ENCODE measurements around the gene MCU. TPM values are rescaled to one million over a fixed set of nuclear protein-coding genes. Genes with fewer than 3 reads are reported as not detected.
"Not testable (repeated sequence)": the region's sequence is repeated elsewhere in the genome, so short reads cannot be mapped to it uniquely, and the experiment has no call there.

The MCU gene, protein sequence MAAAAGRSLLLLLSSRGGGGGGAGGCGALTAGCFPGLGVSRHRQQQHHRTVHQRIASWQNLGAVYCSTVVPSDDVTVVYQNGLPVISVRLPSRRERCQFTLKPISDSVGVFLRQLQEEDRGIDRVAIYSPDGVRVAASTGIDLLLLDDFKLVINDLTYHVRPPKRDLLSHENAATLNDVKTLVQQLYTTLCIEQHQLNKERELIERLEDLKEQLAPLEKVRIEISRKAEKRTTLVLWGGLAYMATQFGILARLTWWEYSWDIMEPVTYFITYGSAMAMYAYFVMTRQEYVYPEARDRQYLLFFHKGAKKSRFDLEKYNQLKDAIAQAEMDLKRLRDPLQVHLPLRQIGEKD
- total RNA-seq (39.8 and 41.7 TPM in 2 replicates), polyA plus RNA-seq (30.7 and 31.6 TPM in 2 replicates)

GRCh38 chr10:72691863-72692743 lies at the start of gene MCU:
MCU (plus strand) TSS chr10:72692143; CDS start chr10:72692152, 9 bp downstream.
- no peaks in the 10 kb centered on the region for H3K9me2 ChIP-seq (replicated peaks; ENCODE audit: insufficient read depth)
- 2% methylated on average over 33 of the region's 83 CpGs for WGBS (ENCODE audit: low lambda C conversion rate, missing lambda C conversion rate)
- DNase-seq (ENCODE audit: low spot score), result peak; percentile 97
- no peaks in the 10 kb centered on the region for H3K36me3 ChIP-seq (replicated peaks; ENCODE audit: insufficient read depth, low read depth)
- H3K27ac ChIP-seq, result peak within 1 kb of the TSS; percentile 87
- H3K4me3 ChIP-seq, result peak within 1 kb of the TSS; percentile 77
- peak within 1 kb of the TSS; percentile 65 for H2AFZ ChIP-seq
- no peaks in the 10 kb centered on the region for H3K9me3 ChIP-seq (ENCODE audit: low read depth)
- no peaks in the 10 kb centered on the region for H3K27me3 ChIP-seq
- peaks cover 48% of the 10 kb centered on the region for H3K79me2 ChIP-seq
- peaks cover 14% of the 10 kb centered on the region for H3K4me1 ChIP-seq (ENCODE audit: insufficient read depth)
- TF ChIP-seq EZH2phosphoT487 (IDR thresholded peaks at IDR 0.05; ENCODE audit: low read depth, severe bottlenecking, unreplicated experiment) (no peak), EZH2 (IDR thresholded peaks at IDR 0.05; ENCODE audit: borderline replicate concordance) (no peak)
- peaks cover 16% of the 10 kb centered on the region for H4K20me1 ChIP-seq (ENCODE audit: insufficient read depth, poor library complexity, severe bottlenecking)
- peak within 1 kb of the TSS; percentile 93 for H3K4me2 ChIP-seq

- Histone ChIP-seq H2AFZ (no peak overlapping the region), H3K4me3 (no peak overlapping the region), H4K20me1 (ENCODE audit: insufficient read depth, poor library complexity, severe bottlenecking) (no peaks in the 10 kb centered on the region), H3K9me2 (replicated peaks; ENCODE audit: insufficient read depth) (no peaks in the 10 kb centered on the region), H3K4me2 (no peak overlapping the region), H3K79me2 (no peaks in the 10 kb centered on the region), H3K27me3 (no peaks in the 10 kb centered on the region), H3K27ac (no peak overlapping the region), H3K9me3 (ENCODE audit: low read depth) (no peaks in the 10 kb centered on the region), H3K4me1 (ENCODE audit: insufficient read depth) (peaks cover 7% of the 10 kb centered on the region), H3K36me3 (replicated peaks; ENCODE audit: insufficient read depth, low read depth) (no peaks in the 10 kb centered on the region)
- no peak for DNase-seq (ENCODE audit: low spot score)
- WGBS (ENCODE audit: low lambda C conversion rate, missing lambda C conversion rate), result 87% methylated on average over 5 of the region's 5 CpGs
- TF ChIP-seq EZH2phosphoT487 (IDR thresholded peaks at IDR 0.05; ENCODE audit: low read depth, severe bottlenecking, unreplicated experiment) (no peak), EZH2 (IDR thresholded peaks at IDR 0.05; ENCODE audit: borderline replicate concordance) (no peak)
- TF ChIP-seq, protein P1, sequence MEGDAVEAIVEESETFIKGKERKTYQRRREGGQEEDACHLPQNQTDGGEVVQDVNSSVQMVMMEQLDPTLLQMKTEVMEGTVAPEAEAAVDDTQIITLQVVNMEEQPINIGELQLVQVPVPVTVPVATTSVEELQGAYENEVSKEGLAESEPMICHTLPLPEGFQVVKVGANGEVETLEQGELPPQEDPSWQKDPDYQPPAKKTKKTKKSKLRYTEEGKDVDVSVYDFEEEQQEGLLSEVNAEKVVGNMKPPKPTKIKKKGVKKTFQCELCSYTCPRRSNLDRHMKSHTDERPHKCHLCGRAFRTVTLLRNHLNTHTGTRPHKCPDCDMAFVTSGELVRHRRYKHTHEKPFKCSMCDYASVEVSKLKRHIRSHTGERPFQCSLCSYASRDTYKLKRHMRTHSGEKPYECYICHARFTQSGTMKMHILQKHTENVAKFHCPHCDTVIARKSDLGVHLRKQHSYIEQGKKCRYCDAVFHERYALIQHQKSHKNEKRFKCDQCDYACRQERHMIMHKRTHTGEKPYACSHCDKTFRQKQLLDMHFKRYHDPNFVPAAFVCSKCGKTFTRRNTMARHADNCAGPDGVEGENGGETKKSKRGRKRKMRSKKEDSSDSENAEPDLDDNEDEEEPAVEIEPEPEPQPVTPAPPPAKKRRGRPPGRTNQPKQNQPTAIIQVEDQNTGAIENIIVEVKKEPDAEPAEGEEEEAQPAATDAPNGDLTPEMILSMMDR (IDR thresholded peaks at IDR 0.05; ENCODE audit: poor library complexity), result no peak
Measured at GRCh38 chr10:72642318-72642717, 49.6 kb upstream of the MCU start.

DNA sequence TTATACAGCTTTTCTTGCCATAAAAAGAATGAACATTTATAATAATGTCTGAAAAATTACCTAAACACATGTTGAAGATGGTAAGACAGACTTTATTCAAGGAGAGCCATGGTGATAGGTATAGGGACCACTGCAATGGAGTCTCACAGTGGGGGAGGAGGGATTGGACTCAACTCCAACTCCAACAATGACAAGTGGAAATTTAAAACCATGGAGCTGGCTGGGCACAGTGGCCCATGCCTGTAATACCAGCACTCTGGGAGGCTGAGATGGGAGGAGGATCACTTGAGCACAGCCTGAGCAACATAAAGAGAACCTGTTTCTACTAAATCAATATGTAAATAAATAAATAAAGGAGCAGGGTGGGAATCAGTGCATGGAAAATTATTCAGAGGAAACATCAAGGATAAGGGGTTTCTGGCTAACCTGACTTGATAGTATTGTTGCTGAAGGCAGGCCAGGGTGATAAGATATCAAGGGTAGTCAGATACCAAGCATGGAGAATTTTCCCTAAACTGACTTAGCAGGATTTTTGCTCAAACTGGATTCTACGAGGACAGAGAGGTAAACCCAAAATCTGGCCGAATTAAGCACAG lies 46.6 kb upstream of the MCU start:
- no peak overlapping the region for H3K4me2 ChIP-seq
- TF ChIP-seq, protein P1 (IDR thresholded peaks at IDR 0.05; ENCODE audit: poor library complexity), result no peak
- TF ChIP-seq EZH2 (IDR thresholded peaks at IDR 0.05; ENCODE audit: borderline replicate concordance) (no peak), EZH2phosphoT487 (IDR thresholded peaks at IDR 0.05; ENCODE audit: low read depth, severe bottlenecking, unreplicated experiment) (no peak)
- no peaks in the 10 kb centered on the region for H3K27me3 ChIP-seq
- no peaks in the 10 kb centered on the region for H3K4me1 ChIP-seq (ENCODE audit: insufficient read depth)
- H3K36me3 ChIP-seq (replicated peaks; ENCODE audit: insufficient read depth, low read depth), result no peaks in the 10 kb centered on the region
- no peaks in the 10 kb centered on the region for H3K79me2 ChIP-seq
- no peak overlapping the region for H3K27ac ChIP-seq
- H2AFZ ChIP-seq, result no peak overlapping the region
- H3K9me2 ChIP-seq (replicated peaks; ENCODE audit: insufficient read depth), result no peaks in the 10 kb centered on the region
- H3K9me3 ChIP-seq (ENCODE audit: low read depth), result no peaks in the 10 kb centered on the region
- DNase-seq (ENCODE audit: low spot score), result no peak
- no peaks in the 10 kb centered on the region for H4K20me1 ChIP-seq (ENCODE audit: insufficient read depth, poor library complexity, severe bottlenecking)
- 69% methylated on average over 2 of the region's 2 CpGs for WGBS (ENCODE audit: low lambda C conversion rate, missing lambda C conversion rate)
- H3K4me3 ChIP-seq, result no peak overlapping the region

DNA sequence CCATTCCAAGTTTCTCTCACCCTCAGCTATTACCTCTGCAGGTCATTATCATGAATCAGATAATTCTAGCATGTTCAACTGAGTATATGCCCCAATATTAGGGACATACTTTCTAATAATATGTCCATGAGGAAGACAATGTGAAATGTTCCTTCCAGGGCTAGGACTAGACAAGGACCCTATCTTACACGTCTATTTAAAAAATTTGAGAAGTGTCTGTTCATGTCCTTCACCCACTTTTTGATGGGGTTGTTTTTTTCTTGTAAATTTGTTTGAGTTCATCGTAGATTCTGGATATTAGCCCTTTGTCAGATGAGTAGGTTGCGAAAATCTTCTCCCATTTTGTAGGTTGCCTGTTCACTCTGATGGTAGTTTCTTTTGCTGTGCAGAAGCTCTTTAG lies 45.0 kb upstream of the MCU start:
- not testable (repeated sequence) for H3K27me3 ChIP-seq; H3K36me3 ChIP-seq (replicated peaks; ENCODE audit: insufficient read depth, low read depth); H3K9me2 ChIP-seq (replicated peaks; ENCODE audit: insufficient read depth); H3K9me3 ChIP-seq (ENCODE audit: low read depth); H2AFZ ChIP-seq; H3K4me3 ChIP-seq; H3K79me2 ChIP-seq; H4K20me1 ChIP-seq (ENCODE audit: insufficient read depth, poor library complexity, severe bottlenecking); H3K27ac ChIP-seq; H3K4me1 ChIP-seq (ENCODE audit: insufficient read depth); H3K4me2 ChIP-seq; DNase-seq (ENCODE audit: low spot score)
- WGBS (ENCODE audit: low lambda C conversion rate, missing lambda C conversion rate), result 91% methylated on average over 3 of the region's 3 CpGs
